ENCODE data around the gene OCA2.

OCA2 gene

DNA sequence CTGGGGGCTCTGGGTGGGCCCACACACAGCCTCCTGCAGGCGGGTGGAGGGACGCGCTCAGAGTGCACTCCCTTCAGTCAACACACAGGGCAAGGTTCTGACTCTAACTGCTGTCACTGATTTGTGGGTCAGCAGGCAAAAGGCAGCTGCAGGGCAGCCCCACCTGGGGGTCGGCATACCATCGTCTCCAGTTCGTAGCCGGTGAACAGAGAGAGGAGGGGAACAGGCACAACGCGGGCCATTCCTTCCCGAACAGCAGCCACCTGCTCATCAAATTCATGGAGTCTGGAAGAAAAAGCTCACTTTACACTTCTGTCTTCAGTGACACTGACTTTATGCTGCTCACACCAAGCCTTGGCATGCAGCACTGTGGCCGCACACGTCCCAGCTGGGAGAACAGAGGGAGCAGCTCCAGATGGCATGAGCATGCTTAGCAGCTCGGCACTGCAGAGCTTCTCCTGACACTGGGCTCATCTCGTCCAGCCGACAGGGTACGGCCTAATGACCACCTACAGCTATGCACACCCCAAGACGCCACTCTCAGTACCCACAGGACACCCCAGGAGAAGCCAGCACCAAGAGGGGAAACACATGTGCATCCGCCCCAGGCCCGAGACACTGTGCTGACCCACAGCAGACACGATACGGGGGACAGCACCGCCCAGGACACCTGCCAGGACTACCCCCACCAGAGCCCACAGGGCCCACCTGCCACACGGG is 14.4 kb upstream of the OCA2 start:
- H3K4me3 ChIP-seq (ENCODE audit: low read depth, low read length) = no peak overlapping the region
- TF ChIP-seq CTCF (IDR thresholded peaks at IDR 0.05; ENCODE audit: borderline replicate concordance, insufficient read depth, low read depth, low read length) = no peak

- no peak for TF ChIP-seq CTCF (IDR thresholded peaks at IDR 0.05; ENCODE audit: borderline replicate concordance, insufficient read depth, low read depth, low read length)
- no peak overlapping the region for H3K4me3 ChIP-seq (ENCODE audit: low read depth, low read length)
Observed at GRCh38 chr15:28112962-28113361, 13.8 kb upstream of the OCA2 start.

- no peak for TF ChIP-seq CTCF (IDR thresholded peaks at IDR 0.05; ENCODE audit: borderline replicate concordance, insufficient read depth, low read depth, low read length)
- no peak overlapping the region for H3K4me3 ChIP-seq (ENCODE audit: low read depth, low read length)
Observed at GRCh38 chr15:28112101-28112760, 13.1 kb upstream of the OCA2 start.

- no peak overlapping the region for H3K4me3 ChIP-seq (ENCODE audit: low read depth, low read length)
- no peak for TF ChIP-seq CTCF (IDR thresholded peaks at IDR 0.05; ENCODE audit: borderline replicate concordance, insufficient read depth, low read depth, low read length)
Observed at GRCh38 chr15:28111543-28111942, 12.4 kb upstream of the OCA2 start.

- H3K4me3 ChIP-seq (ENCODE audit: low read depth, low read length) = no peak overlapping the region
- TF ChIP-seq CTCF (IDR thresholded peaks at IDR 0.05; ENCODE audit: borderline replicate concordance, insufficient read depth, low read depth, low read length) = no peak
Observed at GRCh38 chr15:28110481-28110881, 11.4 kb upstream of the OCA2 start.

GRCh38 chr15:28109626-28110455 is 10.7 kb upstream of the OCA2 start:
- no peak overlapping the region for H3K4me3 ChIP-seq (ENCODE audit: low read depth, low read length)
- TF ChIP-seq CTCF (IDR thresholded peaks at IDR 0.05; ENCODE audit: borderline replicate concordance, insufficient read depth, low read depth, low read length) = no peak
